Measurements from ENCODE around the gene GADD45G. TPM values are rescaled to one million over a fixed set of nuclear protein-coding genes. Genes with fewer than 3 reads are reported as not detected.

GADD45G gene
- polyA plus RNA-seq, 2 of the 4 experiments (the other 2 are of a cell fraction), result 0.15 to 0.16 TPM

DNA sequence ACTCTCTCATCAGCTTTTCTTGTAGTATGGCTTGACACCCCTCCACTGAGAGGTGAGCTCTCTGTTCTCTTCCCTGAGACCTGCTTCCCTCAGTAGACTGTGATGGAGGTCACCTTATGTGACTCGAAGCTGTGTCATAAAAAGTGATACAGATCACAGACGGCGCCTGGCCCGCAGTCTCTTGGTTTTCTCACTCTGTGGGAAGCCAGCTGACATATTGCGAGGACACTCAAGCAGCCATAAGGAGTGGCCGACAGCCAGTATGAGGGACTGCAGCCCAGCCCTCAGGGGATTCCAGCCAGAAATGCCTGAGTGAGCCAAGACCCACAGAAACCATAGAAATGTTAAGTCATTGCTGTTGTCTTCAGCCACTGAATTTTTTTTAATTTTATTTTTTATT is 38.0 kb downstream of the GADD45G start:
- POLR2A ChIA-PET, result no interaction called here
- CTCF ChIA-PET, result interaction anchor here (0.9 kb wide), 1 partner anchor 9 kb away, joined by 3 read pairs; no protein-coding TSS in a partner anchor
- TF ChIP-seq ZSCAN20 (CRISPR knock-in tag; IDR thresholded peaks at IDR 0.05), result no peak
- TF ChIP-seq HEYL (CRISPR knock-in tag; IDR thresholded peaks at IDR 0.05), result no peak
- no peak for TF ChIP-seq RCOR1 (IDR thresholded peaks at IDR 0.05; ENCODE audit: low read depth, low read length)
- no peak for TF ChIP-seq ATOH8 (CRISPR knock-in tag; IDR thresholded peaks at IDR 0.05; ENCODE audit: low read depth)
- no peak for TF ChIP-seq KDM1A (IDR thresholded peaks at IDR 0.05; ENCODE audit: low read depth)
- TF ChIP-seq, protein P1, sequence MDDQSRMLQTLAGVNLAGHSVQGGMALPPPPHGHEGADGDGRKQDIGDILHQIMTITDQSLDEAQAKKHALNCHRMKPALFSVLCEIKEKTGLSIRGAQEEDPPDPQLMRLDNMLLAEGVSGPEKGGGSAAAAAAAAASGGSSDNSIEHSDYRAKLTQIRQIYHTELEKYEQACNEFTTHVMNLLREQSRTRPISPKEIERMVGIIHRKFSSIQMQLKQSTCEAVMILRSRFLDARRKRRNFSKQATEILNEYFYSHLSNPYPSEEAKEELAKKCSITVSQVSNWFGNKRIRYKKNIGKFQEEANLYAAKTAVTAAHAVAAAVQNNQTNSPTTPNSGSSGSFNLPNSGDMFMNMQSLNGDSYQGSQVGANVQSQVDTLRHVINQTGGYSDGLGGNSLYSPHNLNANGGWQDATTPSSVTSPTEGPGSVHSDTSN (IDR thresholded peaks at IDR 0.05), result no peak
- TF ChIP-seq EHF (CRISPR knock-in tag; IDR thresholded peaks at IDR 0.05), result no peak
- TF ChIP-seq ZNF302 (CRISPR knock-in tag; IDR thresholded peaks at IDR 0.05), result no peak
- TF ChIP-seq RARB (CRISPR knock-in tag; IDR thresholded peaks at IDR 0.05), result no peak
- TF ChIP-seq MAZ (IDR thresholded peaks at IDR 0.05; ENCODE audit: borderline replicate concordance, low read depth, low read length), result no peak
- TF ChIP-seq, protein P2, sequence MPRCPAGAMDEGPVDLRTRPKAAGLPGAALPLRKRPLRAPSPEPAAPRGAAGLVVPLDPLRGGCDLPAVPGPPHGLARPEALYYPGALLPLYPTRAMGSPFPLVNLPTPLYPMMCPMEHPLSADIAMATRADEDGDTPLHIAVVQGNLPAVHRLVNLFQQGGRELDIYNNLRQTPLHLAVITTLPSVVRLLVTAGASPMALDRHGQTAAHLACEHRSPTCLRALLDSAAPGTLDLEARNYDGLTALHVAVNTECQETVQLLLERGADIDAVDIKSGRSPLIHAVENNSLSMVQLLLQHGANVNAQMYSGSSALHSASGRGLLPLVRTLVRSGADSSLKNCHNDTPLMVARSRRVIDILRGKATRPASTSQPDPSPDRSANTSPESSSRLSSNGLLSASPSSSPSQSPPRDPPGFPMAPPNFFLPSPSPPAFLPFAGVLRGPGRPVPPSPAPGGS (IDR thresholded peaks at IDR 0.05), result no peak
- no peak for TF ChIP-seq JUNB (IDR thresholded peaks at IDR 0.05)
- TF ChIP-seq KDM5A (IDR thresholded peaks at IDR 0.05), result no peak
- TF ChIP-seq TFCP2L1 (CRISPR knock-in tag; IDR thresholded peaks at IDR 0.05), result no peak
- TF ChIP-seq FOSB (CRISPR knock-in tag; IDR thresholded peaks at IDR 0.05), result no peak
- no peak for TF ChIP-seq GATA3 (IDR thresholded peaks at IDR 0.05; ENCODE audit: borderline replicate concordance)
- TF ChIP-seq POLR2AphosphoS2 (conservative IDR thresholded peaks at IDR 0.05; ENCODE audit: low read length), result no peak
- no peak overlapping the region for H3K27ac ChIP-seq
- DNase-seq (ENCODE audit: low read depth in 1 of 2, low spot score in 1 of 2), result no peak
- 63% methylated on average over 6 of the region's 6 CpGs for WGBS (ENCODE audit: missing lambda C conversion rate)
- ATAC-seq, result no peak
- no peaks in the 10 kb centered on the region for H3K9me3 ChIP-seq
- H3K4me3 ChIP-seq, result no peak overlapping the region
- H3K4me2 ChIP-seq, result no peak overlapping the region
- FAIRE-seq, result no peak
- H3K4me1 ChIP-seq, result no peaks in the 10 kb centered on the region

DNA sequence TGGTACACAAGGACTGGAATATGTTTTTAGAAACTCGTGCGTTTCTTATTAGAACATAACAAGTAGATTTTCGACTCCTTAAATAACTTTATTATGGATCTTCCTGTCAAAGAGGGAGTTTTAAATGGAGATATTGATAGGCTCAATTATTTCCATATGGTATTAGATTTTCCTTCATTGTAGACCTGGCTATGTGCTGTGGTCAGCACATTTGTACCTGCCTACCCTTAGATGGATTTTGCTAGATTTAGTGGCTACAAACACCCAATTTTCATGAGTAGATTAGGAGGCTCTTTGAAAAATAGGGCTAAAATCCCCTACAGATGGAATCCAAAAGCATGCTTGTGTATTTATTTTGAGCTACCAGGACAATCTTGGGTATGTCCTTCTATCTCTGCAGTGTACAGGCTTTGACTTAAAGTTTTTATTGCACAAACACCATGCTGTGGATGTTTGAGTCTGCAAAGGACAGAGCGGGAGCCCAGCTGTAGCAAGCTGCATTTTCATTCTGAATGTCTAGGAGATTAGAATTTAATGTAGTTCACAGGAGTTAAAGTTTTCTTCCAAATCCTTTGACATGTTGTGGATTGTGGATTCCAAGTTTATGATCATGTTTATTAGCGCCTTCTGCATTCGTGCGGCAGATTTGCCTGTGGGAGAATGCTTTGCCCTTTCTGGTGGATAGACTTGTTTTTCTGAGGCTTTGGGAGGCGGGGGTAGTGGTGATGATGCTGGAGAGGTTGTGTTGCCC is 41.6 kb downstream of the GADD45G start:
- FAIRE-seq (no peak), DNase-seq (ENCODE audit: low read depth in 1 of 2, low spot score in 1 of 2) (no peak), ATAC-seq (no peak)
- Histone ChIP-seq H3K4me3 (no peak overlapping the region), H3K9me3 (no peaks in the 10 kb centered on the region), H3K4me2 (no peak overlapping the region), H3K4me1 (no peaks in the 10 kb centered on the region), H3K27ac (no peak overlapping the region)
- ChIA-PET POLR2A (no interaction called here), CTCF (no interaction called here)
- WGBS (ENCODE audit: missing lambda C conversion rate), result 60% methylated on average over 8 of the region's 8 CpGs
- TF ChIP-seq TFCP2L1 (CRISPR knock-in tag; IDR thresholded peaks at IDR 0.05) (no peak), MAFK (IDR thresholded peaks at IDR 0.05; ENCODE audit: partially characterized antibody) (peak; percentile 74)

DNA sequence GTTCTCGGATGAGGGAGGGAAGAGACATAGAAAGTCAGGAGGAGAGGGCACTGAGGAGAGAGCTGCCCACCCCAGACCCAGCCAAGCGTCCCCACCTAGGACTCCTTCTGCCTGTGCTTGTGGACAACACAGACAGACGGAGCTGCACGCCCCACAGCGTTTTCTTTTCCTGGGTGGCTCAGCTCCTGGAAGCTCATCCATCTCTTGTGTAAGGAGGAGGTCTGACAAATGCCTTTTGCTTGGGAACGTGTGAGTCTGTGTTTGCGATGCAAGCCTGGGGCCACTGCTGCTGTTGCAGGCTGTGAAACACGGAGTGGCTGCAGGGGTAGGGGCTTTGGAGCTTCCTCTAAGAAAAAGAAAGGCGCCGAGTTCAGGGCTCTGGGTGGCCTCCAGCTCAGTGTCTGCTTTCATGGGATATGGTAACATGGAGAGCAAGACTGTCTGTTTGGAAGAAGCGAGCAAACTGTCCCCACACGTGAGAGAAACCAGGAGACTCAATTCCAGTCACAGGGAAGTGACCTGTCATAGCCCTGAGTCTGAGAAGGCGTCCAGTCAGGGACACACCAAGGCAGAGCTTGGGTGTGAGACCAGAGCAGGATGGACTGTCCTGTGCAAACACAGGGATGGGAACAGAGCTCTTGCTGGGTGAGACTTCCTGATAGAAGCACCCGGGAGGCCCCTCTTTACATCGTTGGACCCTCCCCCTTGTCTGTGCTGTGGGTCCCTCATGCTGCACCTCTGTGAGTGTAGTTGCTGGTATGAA is 42.7 kb downstream of the GADD45G start:
- DNase-seq (ENCODE audit: low read depth in 1 of 2, low spot score in 1 of 2), result no peak
- POLR2A ChIA-PET, result no interaction called here
- TF ChIP-seq, protein P3, sequence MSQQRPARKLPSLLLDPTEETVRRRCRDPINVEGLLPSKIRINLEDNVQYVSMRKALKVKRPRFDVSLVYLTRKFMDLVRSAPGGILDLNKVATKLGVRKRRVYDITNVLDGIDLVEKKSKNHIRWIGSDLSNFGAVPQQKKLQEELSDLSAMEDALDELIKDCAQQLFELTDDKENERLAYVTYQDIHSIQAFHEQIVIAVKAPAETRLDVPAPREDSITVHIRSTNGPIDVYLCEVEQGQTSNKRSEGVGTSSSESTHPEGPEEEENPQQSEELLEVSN (IDR thresholded peaks at IDR 0.05; ENCODE audit: borderline replicate concordance, low read depth), result no peak
- TF ChIP-seq, protein P1 (IDR thresholded peaks at IDR 0.05), result no peak
- TF ChIP-seq JUNB (IDR thresholded peaks at IDR 0.05) (no peak), GATA3 (IDR thresholded peaks at IDR 0.05; ENCODE audit: borderline replicate concordance) (no peak), HOXB5 (CRISPR knock-in tag; IDR thresholded peaks at IDR 0.05) (no peak), CHD2 (IDR thresholded peaks at IDR 0.05; ENCODE audit: low read length, partially characterized antibody) (no peak), TP53 (CRISPR knock-in tag; IDR thresholded peaks at IDR 0.05) (no peak), EHMT2 (IDR thresholded peaks at IDR 0.05; ENCODE audit: low read depth) (no peak), ZNF302 (CRISPR knock-in tag; IDR thresholded peaks at IDR 0.05) (no peak), FOSL2 (IDR thresholded peaks at IDR 0.05) (no peak), FOSL2 (CRISPR knock-in tag; IDR thresholded peaks at IDR 0.05) (no peak), PHF8 (IDR thresholded peaks at IDR 0.05; ENCODE audit: borderline replicate concordance, low read depth) (no peak)
- TF ChIP-seq, protein P4, sequence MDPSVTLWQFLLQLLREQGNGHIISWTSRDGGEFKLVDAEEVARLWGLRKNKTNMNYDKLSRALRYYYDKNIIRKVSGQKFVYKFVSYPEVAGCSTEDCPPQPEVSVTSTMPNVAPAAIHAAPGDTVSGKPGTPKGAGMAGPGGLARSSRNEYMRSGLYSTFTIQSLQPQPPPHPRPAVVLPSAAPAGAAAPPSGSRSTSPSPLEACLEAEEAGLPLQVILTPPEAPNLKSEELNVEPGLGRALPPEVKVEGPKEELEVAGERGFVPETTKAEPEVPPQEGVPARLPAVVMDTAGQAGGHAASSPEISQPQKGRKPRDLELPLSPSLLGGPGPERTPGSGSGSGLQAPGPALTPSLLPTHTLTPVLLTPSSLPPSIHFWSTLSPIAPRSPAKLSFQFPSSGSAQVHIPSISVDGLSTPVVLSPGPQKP (IDR thresholded peaks at IDR 0.05; ENCODE audit: low read depth, low read length), result no peak

More for the DNA sequence above, 42.7 kb downstream of the GADD45G start:
- WGBS (ENCODE audit: missing lambda C conversion rate), result 38% methylated on average over 15 of the region's 15 CpGs
- Histone ChIP-seq H3K27ac (no peak overlapping the region), H3K4me2 (no peak overlapping the region), H3K9me3 (no peaks in the 10 kb centered on the region), H3K4me3 (no peak overlapping the region), H3K4me1 (no peaks in the 10 kb centered on the region)
- FAIRE-seq (no peak), ATAC-seq (no peak)
- CTCF ChIA-PET, result interaction anchor here (0.7 kb wide), 1 partner anchor 45 kb away, joined by 4 read pairs; no protein-coding TSS in a partner anchor

All from A549 (cell line).